ENCODE measurements around the gene NUDT8.

Gene NUDT8

GRCh38 chr11:67581469-67581868 is 48.3 kb downstream of the NUDT8 start:
- Mint-ChIP-seq H3K36me3 (peaks cover 23% of the 10 kb centered on the region in 2 donors), H3K4me1 (peaks cover 48 to 57% of the 10 kb centered on the region in 2 donors), H3K27me3 (peaks cover 9 to 12% of the 10 kb centered on the region in 2 donors), H3K27ac (no peak overlapping the region), H3K9me3 (peaks cover 0 to 3% of the 10 kb centered on the region in 2 donors), H3K4me3 (no peak overlapping the region)
- no peak for ATAC-seq (replicated peaks)
- DNase-seq: no peak

- Mint-ChIP-seq H3K4me3 (no peak overlapping the region), H3K27me3 (peaks cover 14 to 32% of the 10 kb centered on the region in 2 donors)
- ATAC-seq (replicated peaks): no peak
Measured at GRCh38 chr11:67577951-67578350, 51.8 kb downstream of the NUDT8 start.

More at GRCh38 chr11:67577951-67578350, 51.8 kb downstream of the NUDT8 start:
- no peaks in the 10 kb centered on the region for H3K36me3 Mint-ChIP-seq
- H3K9me3 Mint-ChIP-seq: no peaks in the 10 kb centered on the region
- no peak overlapping the region for H3K27ac Mint-ChIP-seq
- peaks cover 26 to 32% of the 10 kb centered on the region in 2 donors for H3K4me1 Mint-ChIP-seq
- DNase-seq: no peak

All from stimulated activated naive B cell treated with anti-CD40 and anti-IgM and Interleukin-4, amounts not matched to agents 10 μg/mL and 1 μg/mL and 100 μg/mL, for 72 hours (primary cell).